Astrocyte of the spinal cord (primary cell): ENCODE measurements around the gene EHBP1.
A peak's percentile ranks its signal among the peaks of the same experiment; 100 is the strongest.

Experiments used
- DNase-seq: peaks from one replicate; pipeline ENCODE4 v3.0.0; 2011; ENCODE audit warnings: low read depth, low spot score
- H3K4me3 ChIP-seq: 2 replicates; pipeline ENCODE4 v1.5.1; 2011; ENCODE audit warnings: low read depth, mild to moderate bottlenecking, low read length, moderate library complexity
- in situ Hi-C: cut with HindIII; loops from 2 replicates; pipeline ENCODE4 v1.10.0; 2017; ENCODE audit warnings: low sequenced_read_pairs
- TF ChIP-seq, protein P1 (sequence below): IDR thresholded peaks from 2 replicates; pipeline ENCODE4 v1.5.1; 2012; ENCODE audit warnings: low read depth, mild to moderate bottlenecking, low read length, inconsistent platforms

The EHBP1 gene

GRCh38 chr2:62719757-62720156, 14.2 kb downstream of the EHBP1 start:
- TF ChIP-seq, protein P1, sequence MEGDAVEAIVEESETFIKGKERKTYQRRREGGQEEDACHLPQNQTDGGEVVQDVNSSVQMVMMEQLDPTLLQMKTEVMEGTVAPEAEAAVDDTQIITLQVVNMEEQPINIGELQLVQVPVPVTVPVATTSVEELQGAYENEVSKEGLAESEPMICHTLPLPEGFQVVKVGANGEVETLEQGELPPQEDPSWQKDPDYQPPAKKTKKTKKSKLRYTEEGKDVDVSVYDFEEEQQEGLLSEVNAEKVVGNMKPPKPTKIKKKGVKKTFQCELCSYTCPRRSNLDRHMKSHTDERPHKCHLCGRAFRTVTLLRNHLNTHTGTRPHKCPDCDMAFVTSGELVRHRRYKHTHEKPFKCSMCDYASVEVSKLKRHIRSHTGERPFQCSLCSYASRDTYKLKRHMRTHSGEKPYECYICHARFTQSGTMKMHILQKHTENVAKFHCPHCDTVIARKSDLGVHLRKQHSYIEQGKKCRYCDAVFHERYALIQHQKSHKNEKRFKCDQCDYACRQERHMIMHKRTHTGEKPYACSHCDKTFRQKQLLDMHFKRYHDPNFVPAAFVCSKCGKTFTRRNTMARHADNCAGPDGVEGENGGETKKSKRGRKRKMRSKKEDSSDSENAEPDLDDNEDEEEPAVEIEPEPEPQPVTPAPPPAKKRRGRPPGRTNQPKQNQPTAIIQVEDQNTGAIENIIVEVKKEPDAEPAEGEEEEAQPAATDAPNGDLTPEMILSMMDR: no peak
- DNase-seq: no peak
- in situ Hi-C loops: no loop called here
- no peak overlapping the region for H3K4me3 ChIP-seq

GRCh38 chr2:62722679-62723078, 17.2 kb downstream of the EHBP1 start:
- H3K4me3 ChIP-seq: no peak overlapping the region
- no peak for DNase-seq
- TF ChIP-seq, protein P1: no peak
- in situ Hi-C loops: no loop called here

GRCh38 chr2:62723253-62723652, 17.7 kb downstream of the EHBP1 start:
- TF ChIP-seq, protein P1: no peak
- DNase-seq: no peak
- in situ Hi-C loops: no loop called here
- H3K4me3 ChIP-seq: no peak overlapping the region

GRCh38 chr2:62724106-62724505, 18.6 kb downstream of the EHBP1 start:
- no peak for DNase-seq
- H3K4me3 ChIP-seq: no peak overlapping the region
- TF ChIP-seq, protein P1: no peak
- in situ Hi-C loops: no loop called here

- DNase-seq: no peak
- in situ Hi-C loops: no loop called here
- H3K4me3 ChIP-seq: no peak overlapping the region
- TF ChIP-seq, protein P1: peak; percentile 32
Measured at GRCh38 chr2:62724886-62725711, 19.6 kb downstream of the EHBP1 start.

DNA sequence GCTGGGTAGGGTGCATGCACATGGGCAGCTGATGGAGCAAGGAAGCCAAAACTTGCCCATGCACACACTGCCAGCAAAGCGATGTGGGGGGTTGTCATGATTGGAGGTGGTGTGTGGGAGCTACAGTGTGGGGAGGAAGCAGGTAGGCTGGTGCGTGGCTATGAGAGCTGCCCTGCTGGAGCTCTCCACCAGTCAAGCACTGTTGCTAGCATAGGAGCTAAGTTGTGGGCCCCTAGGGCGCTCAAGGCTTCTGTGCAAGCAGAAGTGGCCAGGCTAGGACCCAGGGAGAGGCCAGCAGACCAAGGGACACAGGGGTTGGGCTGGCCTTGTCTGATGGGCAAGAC, 20.2 kb downstream of the EHBP1 start:
- TF ChIP-seq, protein P1: no peak
- no peak for DNase-seq
- no peak overlapping the region for H3K4me3 ChIP-seq
- in situ Hi-C loops: no loop called here
